ENCODE measurements around the gene ZNF774. TPM values are rescaled to one million over a fixed set of nuclear protein-coding genes. Genes with fewer than 3 reads are reported as not detected.
A peak's percentile ranks its signal among the peaks of the same experiment; 100 is the strongest.

ZNF774 gene
- total and polyA plus RNA-seq, 2 of the 13 experiments (the other 11 are each of a cell fraction or from before 2014, with no cell fraction given), result 0.59 to 1.4 TPM

GRCh38 chr15:90352107-90352893 lies at the start of gene ZNF774 (continued):
- TF ChIP-seq, protein P1, sequence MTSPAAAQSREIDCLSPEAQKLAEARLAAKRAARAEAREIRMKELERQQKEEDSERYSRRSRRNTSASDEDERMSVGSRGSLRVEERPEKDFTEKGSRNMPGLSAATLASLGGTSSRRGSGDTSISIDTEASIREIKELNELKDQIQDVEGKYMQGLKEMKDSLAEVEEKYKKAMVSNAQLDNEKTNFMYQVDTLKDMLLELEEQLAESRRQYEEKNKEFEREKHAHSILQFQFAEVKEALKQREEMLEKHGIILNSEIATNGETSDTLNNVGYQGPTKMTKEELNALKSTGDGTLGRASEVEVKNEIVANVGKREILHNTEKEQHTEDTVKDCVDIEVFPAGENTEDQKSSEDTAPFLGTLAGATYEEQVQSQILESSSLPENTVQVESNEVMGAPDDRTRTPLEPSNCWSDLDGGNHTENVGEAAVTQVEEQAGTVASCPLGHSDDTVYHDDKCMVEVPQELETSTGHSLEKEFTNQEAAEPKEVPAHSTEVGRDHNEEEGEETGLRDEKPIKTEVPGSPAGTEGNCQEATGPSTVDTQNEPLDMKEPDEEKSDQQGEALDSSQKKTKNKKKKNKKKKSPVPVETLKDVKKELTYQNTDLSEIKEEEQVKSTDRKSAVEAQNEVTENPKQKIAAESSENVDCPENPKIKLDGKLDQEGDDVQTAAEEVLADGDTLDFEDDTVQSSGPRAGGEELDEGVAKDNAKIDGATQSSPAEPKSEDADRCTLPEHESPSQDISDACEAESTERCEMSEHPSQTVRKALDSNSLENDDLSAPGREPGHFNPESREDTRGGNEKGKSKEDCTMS (CRISPR knock-in tag; conservative IDR thresholded peaks at IDR 0.05), result no peak
- TF ChIP-seq ZNF605 (CRISPR knock-in tag; IDR thresholded peaks at IDR 0.05), result no peak
- TF ChIP-seq CEBPB (IDR thresholded peaks at IDR 0.05; ENCODE audit: borderline replicate concordance, low read depth, low read length), result no peak
- no peak for TF ChIP-seq JDP2 (CRISPR knock-in tag; IDR thresholded peaks at IDR 0.05; ENCODE audit: borderline replicate concordance)
- TF ChIP-seq MNT (IDR thresholded peaks at IDR 0.05), result no peak
- TF ChIP-seq, protein P2, sequence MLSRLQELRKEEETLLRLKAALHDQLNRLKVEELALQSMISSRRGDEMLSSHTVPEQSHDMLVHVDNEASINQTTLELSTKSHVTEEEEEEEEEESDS (CRISPR knock-in tag; IDR thresholded peaks at IDR 0.05; ENCODE audit: borderline replicate concordance), result no peak
- TF ChIP-seq ZNF446 (CRISPR knock-in tag; IDR thresholded peaks at IDR 0.05), result no peak
- TF ChIP-seq KDM2A (CRISPR knock-in tag; IDR thresholded peaks at IDR 0.05; ENCODE audit: borderline replicate concordance, low read depth), result no peak; the same call in none of the 2 replicates
- no peak for TF ChIP-seq ZNF879 (CRISPR knock-in tag; IDR thresholded peaks at IDR 0.05)
- no peak for TF ChIP-seq PCBP2 (optimal IDR thresholded peaks at IDR 0.05; ENCODE audit: low read depth, low read length, poor library complexity, severe bottlenecking)
- peak; percentile 67; the same call in 1 of the 2 replicates for TF ChIP-seq RARG (CRISPR knock-in tag; IDR thresholded peaks at IDR 0.05; ENCODE audit: low read depth)
- no peak; the same call in 1 of the 2 replicates for TF ChIP-seq ZNF782 (CRISPR knock-in tag; IDR thresholded peaks at IDR 0.05; ENCODE audit: borderline replicate concordance)
- no peak for TF ChIP-seq NFE2L1 (CRISPR knock-in tag; IDR thresholded peaks at IDR 0.05; ENCODE audit: borderline replicate concordance)
- no peak for TF ChIP-seq TCF7L2 (IDR thresholded peaks at IDR 0.05; ENCODE audit: low read depth, low read length)
- TF ChIP-seq, protein P3, sequence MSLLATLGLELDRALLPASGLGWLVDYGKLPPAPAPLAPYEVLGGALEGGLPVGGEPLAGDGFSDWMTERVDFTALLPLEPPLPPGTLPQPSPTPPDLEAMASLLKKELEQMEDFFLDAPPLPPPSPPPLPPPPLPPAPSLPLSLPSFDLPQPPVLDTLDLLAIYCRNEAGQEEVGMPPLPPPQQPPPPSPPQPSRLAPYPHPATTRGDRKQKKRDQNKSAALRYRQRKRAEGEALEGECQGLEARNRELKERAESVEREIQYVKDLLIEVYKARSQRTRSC (CRISPR knock-in tag; IDR thresholded peaks at IDR 0.05; ENCODE audit: low read depth), result no peak
- TF ChIP-seq ATF7 (IDR thresholded peaks at IDR 0.05), result no peak
- no peak for TF ChIP-seq ATF7 (CRISPR knock-in tag; IDR thresholded peaks at IDR 0.05)
- TF ChIP-seq KMT2A (CRISPR knock-in tag; IDR thresholded peaks at IDR 0.05), result peak; percentile 49; the same call in 1 of the 2 replicates
- TF ChIP-seq ZNF563 (CRISPR knock-in tag; IDR thresholded peaks at IDR 0.05), result no peak
- no peak for TF ChIP-seq RXRB (CRISPR knock-in tag; IDR thresholded peaks at IDR 0.05; ENCODE audit: borderline replicate concordance)
- TF ChIP-seq KLF12 (CRISPR knock-in tag; IDR thresholded peaks at IDR 0.05; ENCODE audit: borderline replicate concordance), result no peak
- no peak for TF ChIP-seq GPBP1L1 (CRISPR knock-in tag; IDR thresholded peaks at IDR 0.05)
- no peak for TF ChIP-seq ZNF282 (IDR thresholded peaks at IDR 0.05; ENCODE audit: partially characterized antibody)
- no peak for TF ChIP-seq SMYD3 (CRISPR knock-in tag; IDR thresholded peaks at IDR 0.05)
- 0 out of 2 replicates have a peak, but pooled peaks have one; percentile 17 for TF ChIP-seq ZNF761 (CRISPR knock-in tag; conservative IDR thresholded peaks at IDR 0.05)
